Head of caudate nucleus (tissue), 42 donors: ENCODE measurements around the gene SLC15A5.
A peak's percentile ranks its signal among the peaks of the same experiment; 100 is the strongest.

Source experiments
- DNase-seq, 42 donors: peaks; one replicate each; pipeline versions ENCODE4 v3.0.0 to v3.0.0-alpha.2; 2020 to 2021; ENCODE audit warnings: mixed read lengths in 7 of 42
- intact Hi-C: fragments of 100-400 bp; cut with DNase I; formaldehyde crosslinking; loops from one replicate; pipeline ENCODE4 v1.15.0; 2022

Gene SLC15A5

DNA sequence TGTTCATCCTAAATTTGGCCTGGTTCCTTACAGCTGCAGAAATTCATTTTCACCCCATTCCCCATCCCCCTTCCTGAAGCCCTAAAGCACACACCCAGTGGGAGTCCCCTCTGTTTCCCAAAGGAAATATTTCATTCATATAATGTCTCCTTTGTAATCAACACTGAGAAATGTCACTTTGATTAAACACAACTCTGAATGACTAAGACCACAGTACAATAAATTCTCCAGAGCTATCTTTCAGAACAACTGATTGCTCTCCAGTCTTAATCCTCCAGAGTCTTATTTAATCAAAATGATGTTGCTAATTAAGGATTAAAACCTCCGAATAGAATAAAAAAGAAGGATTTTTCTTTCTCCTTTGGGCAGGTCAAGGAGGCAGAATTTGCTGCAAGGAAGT lies 6.4 kb downstream of the SLC15A5 start:
- intact Hi-C loops = no loop called here
- DNase-seq = no peak

DNA sequence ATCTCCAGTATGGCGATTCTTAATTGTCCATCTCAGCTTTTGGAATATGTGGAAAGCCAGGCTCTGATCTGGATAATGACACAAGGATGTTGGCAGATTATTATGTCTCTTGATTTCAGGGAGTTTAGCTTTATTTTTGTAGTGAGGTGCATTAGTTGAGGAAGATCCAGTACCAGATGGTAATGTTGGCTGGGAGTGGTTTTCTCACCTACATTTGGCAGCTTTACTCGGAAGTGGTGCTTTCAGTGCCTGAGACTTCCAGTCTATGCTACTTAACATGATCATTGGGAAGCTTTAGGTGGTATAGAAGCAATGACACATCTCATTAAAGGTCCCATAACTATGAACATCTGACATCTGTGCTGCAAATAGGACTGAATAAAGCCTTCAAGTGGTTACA lies 7.5 kb downstream of the SLC15A5 start:
- intact Hi-C loops = no loop called here
- DNase-seq = no peak

DNA sequence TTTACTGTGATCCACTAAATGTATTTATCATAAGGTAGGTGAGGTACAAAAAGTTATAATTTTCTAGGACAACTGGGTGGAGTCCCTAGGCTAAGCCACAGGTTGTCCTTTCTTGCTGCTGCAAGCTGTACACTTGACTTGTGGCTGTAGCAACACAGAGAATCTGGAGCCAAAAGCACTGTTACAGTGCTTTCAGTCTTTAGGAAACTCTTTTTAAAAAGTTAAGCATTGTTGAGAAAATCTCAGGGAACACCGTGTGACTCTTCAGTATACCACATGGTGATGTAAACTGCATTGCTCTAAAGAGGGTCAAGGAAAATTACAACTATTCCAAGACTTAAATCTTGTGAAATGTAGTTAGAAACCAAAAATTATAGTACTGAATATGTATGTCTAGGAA lies 11.4 kb downstream of the SLC15A5 start:
- intact Hi-C loops = no loop called here
- no peak for DNase-seq

DNA sequence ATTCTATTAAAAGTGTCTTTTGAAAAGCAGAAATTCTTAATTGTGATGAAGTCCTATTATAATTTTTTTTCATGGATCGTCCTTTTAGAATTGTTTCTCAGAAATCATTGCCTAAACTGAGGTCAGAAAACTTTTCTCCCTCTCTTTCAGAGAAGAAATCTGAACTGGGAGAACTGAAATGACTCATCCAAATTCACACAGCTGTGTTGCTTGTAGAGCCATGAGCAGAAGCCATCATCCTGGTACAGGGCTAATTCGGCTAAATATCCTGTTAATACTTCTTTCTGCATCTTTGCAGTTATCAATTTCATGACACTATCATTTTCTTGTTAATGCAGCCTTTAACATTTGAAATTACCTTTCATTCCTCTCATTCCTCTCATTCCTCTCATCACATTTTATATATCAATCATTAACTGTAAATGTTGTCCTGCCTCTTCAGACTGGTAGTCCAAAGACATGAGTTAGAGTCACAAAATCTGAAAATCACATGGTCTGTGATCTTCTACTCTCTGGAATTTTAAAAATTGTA lies 15.5 kb downstream of the SLC15A5 start:
- intact Hi-C loops = no loop called here

DNA sequence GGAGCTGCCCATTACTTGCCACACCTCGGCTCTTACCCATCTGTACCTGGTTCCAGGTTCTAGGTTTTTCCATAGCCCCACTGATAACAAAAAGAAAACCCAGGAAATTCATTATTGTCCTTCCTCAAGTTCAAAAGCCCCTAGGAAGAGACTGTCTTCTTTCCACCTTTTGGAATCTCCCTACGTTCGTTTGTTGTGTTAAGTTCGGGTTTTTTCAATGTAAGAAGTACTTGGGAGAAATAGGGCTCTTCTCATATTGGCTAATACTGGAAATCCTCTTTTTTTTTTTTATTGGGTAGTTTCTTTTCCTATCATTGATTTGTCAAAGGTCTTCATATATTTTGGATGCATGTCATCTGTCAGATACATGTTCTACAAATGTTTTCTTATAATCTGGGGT lies 17.3 kb downstream of the SLC15A5 start:
- intact Hi-C loops = no loop called here
- no peak for DNase-seq

More for the DNA sequence above, 15.5 kb downstream of the SLC15A5 start:
- no peak for DNase-seq

DNA sequence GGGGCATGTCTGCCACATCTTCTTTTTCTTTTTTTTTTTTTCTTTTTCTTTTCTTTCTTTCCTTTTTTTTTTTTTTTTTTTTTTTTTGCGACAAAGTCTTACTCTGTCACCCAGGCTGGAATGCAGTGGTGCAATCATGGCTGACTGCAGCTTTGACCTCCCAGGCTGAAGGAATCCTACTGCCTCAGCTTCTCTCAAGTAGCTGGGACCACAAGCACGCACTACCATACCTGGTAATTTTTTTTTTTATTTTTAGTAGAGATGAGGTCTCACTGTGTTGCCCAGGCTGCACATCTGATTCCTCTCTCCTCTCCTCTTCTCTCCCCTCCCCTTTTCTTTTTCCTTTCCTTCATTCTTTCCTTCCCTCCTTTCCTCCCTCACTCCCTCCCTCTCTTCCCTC lies 18.5 kb downstream of the SLC15A5 start:
- no peak for DNase-seq
- intact Hi-C loops = no loop called here

DNA sequence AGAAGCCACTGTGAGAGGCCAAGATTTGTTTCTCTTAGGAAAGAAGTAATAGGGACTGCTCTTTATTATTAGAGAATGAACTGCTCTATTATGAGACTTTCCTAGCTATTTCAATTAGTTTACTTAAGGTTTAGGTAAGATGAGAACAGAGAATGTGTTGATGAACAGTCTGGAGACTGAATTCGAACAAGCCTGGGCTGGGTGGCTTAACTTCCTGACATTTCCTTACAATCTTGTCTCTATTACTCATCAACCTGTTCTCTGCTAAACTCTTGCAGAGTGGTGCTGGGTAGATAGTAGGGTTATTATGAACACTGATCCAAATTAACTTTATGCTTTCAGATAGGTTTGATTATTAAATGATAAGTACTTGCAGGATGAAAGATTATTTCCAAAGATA lies 31.2 kb downstream of the SLC15A5 start:
- intact Hi-C loops = no loop called here
- peak in 4 of 42 donors; percentile 8 to 44 (median 22) for DNase-seq

DNA sequence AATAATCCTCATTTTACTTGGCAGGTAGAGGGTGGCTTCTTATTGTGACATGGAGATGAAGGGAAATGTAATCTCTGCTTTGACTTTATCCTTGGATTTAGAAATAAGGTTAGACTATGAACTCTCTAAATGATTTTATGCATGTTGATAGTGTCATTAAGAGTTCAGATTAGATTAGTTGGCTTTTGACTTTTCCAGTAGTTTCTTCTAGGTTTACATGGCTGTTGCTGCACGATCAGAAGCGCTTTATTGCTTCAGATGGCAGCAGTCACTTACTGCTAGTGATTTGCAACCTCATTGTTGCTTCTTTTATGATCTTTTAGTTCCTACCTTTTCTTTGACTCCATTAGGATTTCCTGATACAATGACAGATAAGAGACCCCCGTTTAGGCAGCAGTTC lies 32.3 kb downstream of the SLC15A5 start:
- intact Hi-C loops = no loop called here

DNA sequence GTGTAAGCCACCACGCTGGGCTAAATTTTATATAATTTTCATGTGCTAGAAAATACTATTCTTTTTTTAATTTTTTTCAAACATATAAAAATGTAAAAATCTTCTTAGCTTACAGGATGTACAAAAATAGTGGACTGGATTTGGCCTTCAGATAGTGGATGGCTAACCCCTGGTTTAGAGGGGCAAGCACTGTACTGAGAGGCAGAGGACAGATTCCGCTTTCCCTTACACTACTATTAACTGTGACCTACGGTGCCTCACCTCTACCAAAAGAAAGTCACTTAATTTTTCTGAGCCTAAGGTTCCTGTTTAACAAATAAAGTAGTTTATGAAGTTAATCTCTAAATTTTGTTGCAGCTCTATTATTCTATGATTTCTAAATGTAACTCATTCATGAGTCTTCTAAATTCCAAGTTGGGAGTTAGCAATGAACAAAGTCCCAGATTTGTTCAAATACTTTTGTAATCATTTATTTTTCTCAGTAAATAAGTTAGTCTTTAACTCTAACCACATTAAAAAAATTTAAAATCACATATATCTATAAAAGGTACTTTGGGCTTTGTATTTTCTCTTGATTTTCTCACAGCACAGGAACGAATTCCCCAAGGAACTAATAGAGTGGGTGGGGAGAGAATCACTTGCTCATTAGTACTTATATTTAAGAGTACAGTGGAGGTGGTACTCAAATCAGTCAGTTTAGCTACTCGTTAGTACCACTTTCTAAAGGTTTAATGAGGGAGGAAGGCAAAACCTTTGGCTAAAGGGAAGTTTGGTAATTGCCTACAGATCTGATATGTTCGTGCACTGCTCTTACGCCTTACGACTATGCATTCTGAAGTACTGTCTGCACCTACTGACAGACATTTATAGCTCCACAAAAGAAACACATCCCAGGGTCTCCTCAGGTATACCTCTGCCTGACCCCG lies 33.7 kb downstream of the SLC15A5 start:
- intact Hi-C loops = no loop called here
- peak in 2 of 42 donors; percentile 3 to 9 for DNase-seq

More for the DNA sequence above, 32.3 kb downstream of the SLC15A5 start:
- no peak for DNase-seq

DNA sequence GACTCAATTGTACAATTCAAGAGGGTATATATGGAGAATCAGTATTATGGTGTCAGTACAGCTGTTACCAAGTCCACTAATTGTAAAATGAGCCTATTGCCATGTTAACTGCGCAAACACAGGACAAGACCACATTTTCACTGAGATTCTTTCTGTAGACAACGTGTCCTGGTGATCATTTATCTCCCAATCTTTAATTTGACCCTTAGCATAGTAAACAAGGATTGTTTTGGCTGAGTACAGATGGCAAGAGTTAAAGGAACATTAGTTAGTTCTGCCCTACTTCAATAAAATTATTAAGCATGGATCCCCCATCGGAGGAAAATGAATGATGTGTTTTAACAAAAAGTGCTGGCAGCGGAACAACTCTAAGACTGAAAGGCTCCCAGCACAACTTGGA lies 36.1 kb downstream of the SLC15A5 start:
- intact Hi-C loops = no loop called here
- no peak for DNase-seq

DNA sequence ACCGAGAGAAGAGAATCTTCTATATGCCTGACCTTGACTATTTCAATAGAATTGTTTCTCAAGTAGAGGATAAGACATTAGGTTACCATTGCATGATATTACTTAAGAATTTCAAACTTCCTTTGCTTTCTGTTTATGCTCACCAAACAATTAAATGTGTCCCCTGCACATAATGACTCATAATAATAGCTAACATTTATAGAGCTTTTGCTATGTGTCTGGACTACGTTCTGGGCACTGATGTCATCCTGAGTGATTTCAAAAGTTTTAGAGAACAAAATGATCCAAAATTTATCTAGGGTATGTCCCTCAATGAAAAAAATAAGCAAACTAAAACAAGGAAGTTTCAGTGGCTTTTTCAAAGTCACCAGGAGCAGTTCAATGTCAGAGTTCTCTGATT lies 38.8 kb downstream of the SLC15A5 start:
- intact Hi-C loops = no loop called here
- DNase-seq = no peak

DNA sequence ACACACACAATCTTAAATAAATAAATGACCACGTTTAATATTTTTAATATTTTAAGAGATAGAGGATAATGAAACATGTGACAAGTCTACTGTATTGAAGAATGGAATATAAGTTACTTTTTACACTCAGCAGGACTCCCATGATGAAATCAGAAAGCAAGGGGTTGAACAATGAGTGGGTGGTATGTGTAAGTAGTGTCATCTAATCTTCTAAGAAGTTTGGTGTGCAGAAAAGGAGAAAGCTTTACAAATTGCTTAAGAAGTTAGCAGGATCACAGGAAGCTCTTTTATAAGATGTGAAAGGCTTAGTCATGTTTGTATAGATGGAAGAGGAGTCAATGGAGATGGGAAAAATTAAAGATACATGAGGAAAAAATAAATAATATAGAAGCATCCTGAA lies 47.8 kb downstream of the SLC15A5 start:
- no peak for DNase-seq
- intact Hi-C loops = no loop called here

DNA sequence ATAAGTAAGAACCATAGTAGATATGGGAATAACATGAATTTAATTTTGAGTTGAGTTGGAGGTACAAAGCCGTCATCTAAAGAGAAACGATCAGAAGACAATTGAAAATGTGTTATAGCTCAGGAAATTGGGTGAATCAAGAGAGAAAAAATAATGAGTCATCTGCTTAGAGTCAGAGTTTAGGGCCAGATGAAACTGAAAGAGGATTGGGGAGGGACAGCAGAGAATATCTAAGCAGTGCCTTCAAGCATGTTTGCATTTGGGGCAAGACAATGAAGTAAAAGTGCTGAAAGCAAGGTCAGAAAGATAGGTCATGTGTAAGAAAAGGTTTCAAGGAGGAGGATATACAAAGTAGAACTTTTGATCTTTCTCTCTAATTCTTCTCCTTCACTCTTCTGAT lies 49.4 kb downstream of the SLC15A5 start:
- DNase-seq = no peak
- intact Hi-C loops = no loop called here

DNA sequence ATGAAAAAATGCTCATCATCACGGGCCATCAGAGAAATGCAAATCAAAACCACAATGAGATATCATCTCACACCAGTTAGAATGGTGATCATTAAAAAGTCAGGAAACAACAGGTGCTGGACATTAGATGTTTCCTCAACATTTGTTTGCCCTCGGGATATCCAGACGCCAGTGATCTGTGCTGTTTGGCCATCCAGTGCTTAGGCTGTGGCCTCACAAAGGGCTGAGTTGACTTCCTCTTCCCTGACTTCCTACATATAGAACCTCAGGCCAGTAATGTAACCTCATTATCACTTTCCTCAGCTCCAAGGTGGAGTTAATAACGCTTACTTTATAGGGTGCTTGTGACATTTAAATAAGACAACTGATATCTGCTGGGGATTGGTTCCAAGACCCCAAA lies 51.8 kb downstream of the SLC15A5 start:
- intact Hi-C loops = no loop called here
- no peak for DNase-seq

DNA sequence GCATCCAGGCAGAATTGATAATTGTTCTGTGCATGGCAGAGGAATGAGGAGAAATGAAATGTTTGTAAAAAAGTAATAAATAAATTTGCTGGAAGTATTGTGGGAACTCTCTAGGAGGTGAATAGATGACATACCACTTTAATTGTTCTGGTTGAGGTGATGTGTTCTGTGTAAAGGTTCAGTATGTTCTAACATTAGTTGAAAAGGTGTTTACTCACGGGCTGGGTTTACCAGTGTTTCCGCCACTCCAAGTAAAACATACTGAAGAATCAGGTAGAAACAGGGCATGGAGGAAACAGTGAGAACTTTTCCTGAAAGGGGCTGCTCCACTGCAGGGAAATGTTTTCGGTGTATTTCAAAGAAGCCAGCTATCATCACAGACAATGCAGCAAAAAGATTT lies 53.3 kb downstream of the SLC15A5 start:
- intact Hi-C loops = no loop called here
- DNase-seq = no peak

DNA sequence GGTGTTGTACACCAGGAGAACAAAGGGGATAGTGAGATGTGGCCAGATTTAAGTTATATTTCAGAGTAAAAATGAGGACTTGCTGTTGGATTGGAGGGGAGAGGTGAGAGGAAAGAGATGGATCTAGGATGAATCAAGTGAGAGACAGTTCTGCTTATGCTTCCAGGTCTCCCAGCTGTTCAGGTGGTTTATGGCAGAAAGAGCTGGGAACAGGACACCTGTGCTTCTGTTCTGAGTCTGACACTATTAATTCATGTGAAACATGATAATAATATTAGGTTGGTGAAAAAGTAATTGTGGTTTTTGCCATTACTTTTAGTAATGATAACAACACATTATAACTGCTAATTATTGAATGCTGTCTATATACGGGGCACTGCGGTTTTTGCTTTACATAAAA lies 55.7 kb downstream of the SLC15A5 start:
- no peak for DNase-seq
- intact Hi-C loops = no loop called here

DNA sequence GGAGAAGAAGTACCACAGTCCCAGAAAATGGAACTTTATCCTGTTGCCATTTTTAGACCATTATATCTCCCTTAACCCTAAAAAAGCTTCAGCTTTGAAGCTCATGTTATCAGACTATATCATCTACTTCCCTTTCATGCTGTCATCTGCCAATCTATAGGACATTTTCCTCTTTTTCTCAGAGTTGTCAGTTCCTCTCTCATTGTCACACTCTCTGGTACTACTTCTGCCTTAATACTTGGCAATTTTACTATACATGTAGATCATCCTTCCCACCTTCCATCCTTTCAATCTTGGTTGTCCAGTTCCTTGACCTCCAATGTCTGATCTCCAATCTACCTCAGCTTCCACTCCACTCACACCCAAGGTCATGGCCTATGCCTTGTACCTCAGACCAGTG lies 57.4 kb downstream of the SLC15A5 start:
- intact Hi-C loops = no loop called here
- no peak for DNase-seq

DNA sequence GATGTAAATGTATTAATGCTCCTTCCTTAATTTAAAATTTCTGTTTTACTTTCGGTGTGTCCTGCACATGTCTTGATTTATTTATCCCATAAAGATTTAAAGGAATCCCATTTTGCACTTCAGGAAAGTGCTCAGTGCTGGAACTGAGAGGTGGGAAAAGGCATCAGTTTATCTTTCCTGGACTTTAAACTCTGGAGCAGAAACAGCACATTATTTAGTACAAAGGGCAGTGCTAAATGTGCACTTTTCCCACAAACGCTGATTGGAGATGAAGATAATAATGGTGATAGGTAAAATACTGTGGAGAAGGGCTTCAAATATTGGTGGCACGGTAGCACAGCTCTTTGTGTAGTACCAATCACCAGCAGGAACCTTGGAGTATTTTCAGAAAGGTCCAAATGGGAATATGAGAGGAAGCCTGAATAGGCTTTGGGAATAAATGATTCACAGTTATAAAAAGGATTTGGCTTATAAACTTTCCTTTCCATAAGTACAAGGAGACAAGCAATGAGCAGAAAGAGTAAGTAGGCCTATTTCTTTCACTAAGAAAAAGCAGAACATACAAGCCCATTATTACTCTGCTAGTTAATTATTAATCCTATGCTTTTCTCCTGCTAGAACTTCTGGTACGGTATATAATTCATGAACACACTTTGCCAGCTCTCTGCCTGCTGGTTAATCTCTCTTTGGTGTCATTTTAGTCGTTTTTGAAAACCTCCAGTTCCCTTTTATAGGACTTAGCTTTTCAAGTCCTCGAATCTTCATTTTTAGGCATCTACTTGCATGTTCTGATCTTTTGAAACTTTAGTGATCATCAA lies 58.3 kb downstream of the SLC15A5 start:
- DNase-seq = no peak
- intact Hi-C loops = no loop called here

DNA sequence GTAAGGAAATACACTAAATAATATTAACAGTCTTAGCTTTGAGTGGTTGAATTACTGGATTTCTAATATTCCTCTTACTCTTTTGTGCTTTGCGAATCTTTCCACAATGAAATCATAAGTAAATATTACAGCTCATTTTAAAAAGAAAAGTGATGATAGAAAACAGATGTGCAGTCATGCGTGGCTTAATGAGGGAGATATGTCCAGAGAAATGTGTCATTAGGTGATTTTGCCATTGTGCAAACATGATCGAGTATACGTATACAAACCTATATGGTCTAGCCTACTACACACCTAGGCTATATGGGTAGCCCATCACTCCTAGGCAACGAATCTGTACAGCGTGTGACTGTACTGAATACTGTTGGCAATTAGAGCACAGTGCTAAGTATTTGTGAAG lies 59.3 kb downstream of the SLC15A5 start:
- DNase-seq = no peak
- intact Hi-C loops = no loop called here

DNA sequence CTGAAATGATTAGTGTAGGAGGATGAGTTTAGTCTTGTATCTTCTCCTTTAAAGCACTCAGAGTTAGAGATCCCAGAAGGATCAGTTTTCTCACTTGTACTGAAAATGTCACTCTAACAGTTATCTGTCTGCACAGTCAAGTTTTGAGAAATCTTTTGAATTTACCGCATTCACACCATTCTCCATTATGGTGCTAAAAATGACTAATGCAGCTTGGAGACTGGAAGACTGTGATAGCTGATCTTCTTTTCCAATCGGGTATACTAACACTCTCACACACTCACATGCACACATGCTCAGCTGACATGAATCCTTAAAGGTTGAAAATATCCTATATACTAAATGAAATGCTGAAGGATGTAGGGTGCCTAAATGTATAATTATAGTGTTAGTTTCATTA lies 65.8 kb downstream of the SLC15A5 start:
- intact Hi-C loops = no loop called here
- peak in 3 of 42 donors; percentile 4 to 8 (median 4) for DNase-seq
